Pancreas (tissue), 10 donors: ENCODE results near the gene APLN. TPM values are rescaled to one million over a fixed set of nuclear protein-coding genes. Genes with fewer than 3 reads are reported as not detected.

Experiments
- ATAC-seq, 4 donors: fragments of 200-7000 bp; cut with Tn5 transposase; one replicate each; pipeline versions ENCODE4 v1.8.0 to v1.9.1; 2020; ENCODE audit warnings: mild to moderate bottlenecking in 4 of 4, moderate library complexity in 4 of 4
- DNase-seq, 6 donors: peaks; one replicate each; pipeline ENCODE4 v3.0.0-alpha.2; 2020
- FAIRE-seq: peaks from 2 replicates; lab custom pipeline; 2012; peaks lifted over from hg19 to GRCh38; lab: Jason Lieb, UNC
- H3K27ac ChIP-seq, 4 donors: fragments of 200-600 bp; sonication (generic); 1 replicate in 3 of 4; 2 replicates in 1 of 4; pipeline versions ENCODE4 v1.5.0 to v1.8.0; 2020
- H3K27me3 ChIP-seq, 4 donors: fragments of 200-600 bp; one replicate each; pipeline ENCODE4 v1.8.0; 2021
- H3K36me3 ChIP-seq, 3 donors: fragments of 200-600 bp; sonication (generic) in 1 of 3; one replicate each; pipeline versions ENCODE4 v1.5.0 to v1.8.0; 2020 to 2021
- H3K4me1 ChIP-seq, 3 donors: fragments of 200-600 bp; one replicate each; pipeline ENCODE4 v1.8.0; 2021
- H3K4me3 ChIP-seq, 4 donors: fragments of 200-600 bp; sonication (generic) in 2 of 4; one replicate each; pipeline versions ENCODE4 v1.5.0 to v1.8.0; 2020 to 2021
- H3K9me3 ChIP-seq, 4 donors: fragments of 200-600 bp; one replicate each; pipeline ENCODE4 v1.8.0; 2021
- WGBS, 2 donors: extraction: QIAGEN DNeasy Blood & Tissue Kit; methylation state at CpG; one replicate each; pipeline ENCODE4 v1.1.7; 2013; 5-methylcytosine and 5-hydroxymethylcytosine counted together
- intact Hi-C, 3 donors: fragments of 100-400 bp; cut with DNase I; formaldehyde crosslinking; loops; one replicate each; pipeline versions ENCODE4 v1.11.1 to v1.14.2; 2022
- polyA plus RNA-seq, 2 donors: library from polyadenylated mRNA; stranded (reverse); fragments of 200-250 nt; gene quantifications; one replicate each; pipeline ENCODE4 v1.2.3, GENCODE V29; 2013
- total RNA-seq, 6 donors: library from RNA; stranded (reverse); fragmentation: NEBNext Ultra II Directional in 4 of 6; extraction: Animal tissue kit (Norgen Biotek cat#: 25700) in 4 of 6; gene quantifications; one replicate each; pipeline versions ENCODE4 v1.2.1 to v1.2.4, GENCODE V29; 2021 to 2023
- TF ChIP-seq, protein P1 (sequence below), 4 donors: fragments of 200-600 bp; sonication (generic) in 3 of 4; IDR thresholded peaks; one replicate each; pipeline versions ENCODE4 v1.5.0 to v1.8.0; 2021; ENCODE audit warnings: antibody characterized with exemption in 4 of 4
- donor health status: healthy with polysubstance abuse.
- donor health status: DM: no; HTN: no; CAD: no; lungs with moderate emphysema.
- donor health status: DM: no; HTN: no; CAD: no.
- donor health status: control.
- donor health status: control.
- donor health status: Bipolar disorder and iron deficiency.
- donor health status: DM: yes; HTN: yes; CAD: no.
- donor health status: DM: no; HTN: no; CAD: no.
- donor health status: DM: no; HTN: no; CAD: no.
- donor health status: DM: yes; HTN: yes; CAD: no.

The APLN gene
- total and polyA plus RNA-seq, 8 donors = 0.09 to 0.61 (median 0.19) TPM; not detected in 1

DNA sequence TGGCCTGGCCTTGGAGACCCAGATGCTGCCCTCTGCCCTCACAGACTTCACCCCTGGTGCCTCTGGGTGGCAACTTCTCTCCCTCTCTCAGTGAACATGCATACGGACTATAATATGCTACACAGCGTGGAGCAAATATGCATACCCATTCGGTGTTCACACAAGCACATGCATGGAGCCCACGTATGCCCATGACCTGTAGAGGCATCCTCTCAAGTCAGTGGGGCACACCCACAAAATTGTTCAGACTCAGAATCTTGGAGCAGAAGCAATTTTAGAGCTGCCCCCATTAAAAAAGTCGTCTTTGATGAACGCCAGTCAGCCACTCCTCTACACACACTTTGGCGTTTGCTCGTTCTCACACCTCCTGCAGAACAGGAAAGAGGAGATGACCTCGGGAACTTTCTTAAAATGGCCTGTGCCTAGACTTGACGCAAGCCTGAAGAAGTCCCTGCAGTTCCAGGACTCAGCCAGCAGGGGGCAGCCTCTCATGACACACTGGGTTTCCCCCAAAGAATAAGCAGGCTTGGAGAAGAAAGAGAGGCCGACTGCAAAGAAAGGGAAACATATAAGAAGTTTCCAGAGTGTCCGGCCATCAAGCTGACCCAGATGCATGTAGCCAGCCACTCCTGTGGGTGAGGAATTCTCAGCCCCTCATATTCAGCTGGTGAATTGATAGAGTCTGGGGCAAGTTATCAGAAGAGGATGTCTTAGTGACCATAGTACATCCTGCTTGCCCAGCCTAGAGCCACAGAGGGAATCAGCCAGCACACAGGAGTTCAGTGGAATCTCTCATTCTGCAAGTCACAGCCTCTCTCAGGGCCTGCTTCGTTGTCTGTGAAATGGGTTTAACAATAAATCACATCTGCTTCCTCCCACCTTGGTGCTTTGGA is 17.3 kb downstream of the APLN start:
- DNase-seq (peak in 5 of 6 donors; percentile 26 to 88 (median 66)), FAIRE-seq (peak; percentile 70), ATAC-seq (peak in 3 of 4 donors; percentile 85 to 96 (median 88))
- WGBS, 2 donors = 15 to 20% methylated on average over 13 of the region's 13 CpGs
- no peak overlapping the region for H3K27ac ChIP-seq
- H3K4me3 ChIP-seq = no peak overlapping the region
- TF ChIP-seq, protein P1, sequence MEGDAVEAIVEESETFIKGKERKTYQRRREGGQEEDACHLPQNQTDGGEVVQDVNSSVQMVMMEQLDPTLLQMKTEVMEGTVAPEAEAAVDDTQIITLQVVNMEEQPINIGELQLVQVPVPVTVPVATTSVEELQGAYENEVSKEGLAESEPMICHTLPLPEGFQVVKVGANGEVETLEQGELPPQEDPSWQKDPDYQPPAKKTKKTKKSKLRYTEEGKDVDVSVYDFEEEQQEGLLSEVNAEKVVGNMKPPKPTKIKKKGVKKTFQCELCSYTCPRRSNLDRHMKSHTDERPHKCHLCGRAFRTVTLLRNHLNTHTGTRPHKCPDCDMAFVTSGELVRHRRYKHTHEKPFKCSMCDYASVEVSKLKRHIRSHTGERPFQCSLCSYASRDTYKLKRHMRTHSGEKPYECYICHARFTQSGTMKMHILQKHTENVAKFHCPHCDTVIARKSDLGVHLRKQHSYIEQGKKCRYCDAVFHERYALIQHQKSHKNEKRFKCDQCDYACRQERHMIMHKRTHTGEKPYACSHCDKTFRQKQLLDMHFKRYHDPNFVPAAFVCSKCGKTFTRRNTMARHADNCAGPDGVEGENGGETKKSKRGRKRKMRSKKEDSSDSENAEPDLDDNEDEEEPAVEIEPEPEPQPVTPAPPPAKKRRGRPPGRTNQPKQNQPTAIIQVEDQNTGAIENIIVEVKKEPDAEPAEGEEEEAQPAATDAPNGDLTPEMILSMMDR (IDR thresholded peaks at IDR 0.05) = peak; percentile 82 to 92 (median 90)
- H3K9me3 ChIP-seq = no peaks in the 10 kb centered on the region
- H3K36me3 ChIP-seq = no peaks in the 10 kb centered on the region
- intact Hi-C loops = loop anchor here in 2 of 3 donors (2.0 to 10.0 kb wide), 2 partner anchors 87 to 89 kb away; no protein-coding TSS in a partner anchor
- H3K27me3 ChIP-seq = no peaks in the 10 kb centered on the region
- no peaks in the 10 kb centered on the region for H3K4me1 ChIP-seq

- Histone ChIP-seq H3K27ac (no peak overlapping the region), H3K4me3 (no peak overlapping the region), H3K4me1 (no peaks in the 10 kb centered on the region), H3K27me3 (no peaks in the 10 kb centered on the region), H3K9me3 (no peaks in the 10 kb centered on the region), H3K36me3 (no peaks in the 10 kb centered on the region)
- FAIRE-seq (no peak), DNase-seq (no peak), ATAC-seq (no peak)
- intact Hi-C loops = loop anchor here in 1 of 3 donors (10.0 kb wide), 1 partner anchor 89 kb away; no protein-coding TSS in a partner anchor
- TF ChIP-seq, protein P1 (IDR thresholded peaks at IDR 0.05) = no peak
- WGBS, 2 donors = 68 to 74% methylated on average over 8 of the region's 8 CpGs
These were observed 18.5 kb downstream of the APLN start for GRCh38 chrX:129636175-129636681.

- no peaks in the 10 kb centered on the region for H3K27me3 ChIP-seq
- no peak for ATAC-seq
- no peak for FAIRE-seq
These were observed 20.2 kb downstream of the APLN start for GRCh38 chrX:129634541-129634940.

GRCh38 chrX:129632443-129632842 is 22.3 kb downstream of the APLN start:
- Histone ChIP-seq H3K27ac (no peak overlapping the region), H3K9me3 (no peaks in the 10 kb centered on the region), H3K27me3 (no peaks in the 10 kb centered on the region), H3K4me3 (no peak overlapping the region), H3K4me1 (no peaks in the 10 kb centered on the region), H3K36me3 (no peaks in the 10 kb centered on the region)
- intact Hi-C loops = loop anchor here in 1 of 3 donors (10.0 kb wide), 1 partner anchor 92 kb away; no protein-coding TSS in a partner anchor
- TF ChIP-seq, protein P1 (IDR thresholded peaks at IDR 0.05) = no peak
- no peak for DNase-seq
- no peak for FAIRE-seq
- 61 to 64% methylated on average over 7 of the region's 7 CpGs for WGBS, 2 donors
- ATAC-seq = no peak

More at GRCh38 chrX:129634541-129634940, 20.2 kb downstream of the APLN start:
- WGBS, 2 donors = 42 to 52% methylated on average over 7 of the region's 7 CpGs
- Histone ChIP-seq H3K36me3 (no peaks in the 10 kb centered on the region), H3K9me3 (no peaks in the 10 kb centered on the region), H3K27ac (no peak overlapping the region), H3K4me1 (no peaks in the 10 kb centered on the region), H3K4me3 (no peak overlapping the region)
- no peak for DNase-seq
- TF ChIP-seq, protein P1 (IDR thresholded peaks at IDR 0.05) = no peak
- intact Hi-C loops = loop anchor here in 1 of 3 donors (10.0 kb wide), 1 partner anchor 90 kb away; no protein-coding TSS in a partner anchor
